Liver (tissue), 9 donors: ENCODE results near the gene MTMR6. TPM values are rescaled to one million over a fixed set of nuclear protein-coding genes. Genes with fewer than 3 reads are reported as not detected.
A peak's percentile ranks its signal among the peaks of the same experiment; 100 is the strongest.

Experiments used
- DNase-seq: peaks from one replicate; pipeline ENCODE4 v3.0.0-alpha.2; 2017; ENCODE audit warnings: low spot score
- H3K27ac ChIP-seq, 2 donors: one replicate each; pipeline ENCODE4 v1.7.0; 2013; ENCODE audit warnings: inconsistent platforms in 2 of 2, low read length in 2 of 2, control low read depth in 1 of 2, low read depth in 1 of 2, mild to moderate bottlenecking in 1 of 2
- H3K27me3 ChIP-seq, 4 donors: one replicate each; pipeline versions ENCODE4 v1.6.1 to v1.7.0; 2013; ENCODE audit warnings: low read length in 3 of 4, inconsistent platforms in 1 of 4, mild to moderate bottlenecking in 1 of 4, moderate library complexity in 1 of 4; ENCODE audit not compliant: control insufficient read depth in 4 of 4, insufficient read depth in 4 of 4
- H3K36me3 ChIP-seq, 4 donors: one replicate each; pipeline versions ENCODE4 v1.6.1 to v1.7.0; 2013; ENCODE audit warnings: low read length in 3 of 4, mild to moderate bottlenecking in 3 of 4, low read depth in 1 of 4, moderate library complexity in 1 of 4; ENCODE audit not compliant: control insufficient read depth in 4 of 4, insufficient read depth in 3 of 4
- H3K4me1 ChIP-seq, 4 donors: one replicate each; pipeline versions ENCODE4 v1.6.1 to v1.7.0; 2013; ENCODE audit warnings: low read length in 3 of 4, mild to moderate bottlenecking in 3 of 4, moderate library complexity in 1 of 4; ENCODE audit not compliant: control insufficient read depth in 4 of 4, insufficient read depth in 4 of 4
- H3K4me3 ChIP-seq, 3 donors: one replicate each; pipeline versions ENCODE4 v1.6.1 to v1.7.0; 2013; ENCODE audit warnings: low read length in 3 of 3, control low read depth in 1 of 3, low read depth in 1 of 3, mild to moderate bottlenecking in 1 of 3
- H3K9ac ChIP-seq, 2 donors: one replicate each; pipeline ENCODE4 v1.7.0; 2013; ENCODE audit warnings: low read length in 2 of 2, mild to moderate bottlenecking in 2 of 2, moderate library complexity in 2 of 2, control low read depth in 1 of 2, low read depth in 1 of 2
- H3K9me3 ChIP-seq, 4 donors: one replicate each; pipeline versions ENCODE4 v1.6.1 to v1.7.0; 2013; ENCODE audit warnings: low read length in 3 of 4; ENCODE audit not compliant: control insufficient read depth in 4 of 4
- ATF3 ChIP-seq: IDR thresholded peaks from 2 replicates; pipeline ENCODE4 v1.6.1; 2016; ENCODE audit warnings: antibody characterized with exemption
- CTCF ChIP-seq: fragments of 150-350 bp; IDR thresholded peaks from 2 replicates; pipeline ENCODE4 v1.5.1; 2017; ENCODE audit warnings: improper control_type of control experiment, low read depth, low read length; ENCODE audit not compliant: missing input control
- EGR1 ChIP-seq, 2 donors: IDR thresholded peaks; 2 replicates each; pipeline ENCODE4 v1.6.1; 2016 to 2018; ENCODE audit warnings: antibody characterized with exemption in 2 of 2, low read depth in 2 of 2
- FOXA1 ChIP-seq: IDR thresholded peaks from 2 replicates; pipeline ENCODE4 v1.6.1; 2016; ENCODE audit warnings: antibody characterized with exemption
- FOXA2 ChIP-seq: IDR thresholded peaks from 2 replicates; pipeline ENCODE4 v1.6.1; 2016; ENCODE audit warnings: antibody characterized with exemption
- GABPA ChIP-seq, 2 donors: IDR thresholded peaks in 1 of 2; conservative IDR thresholded peaks in 1 of 2; 2 replicates each; pipeline ENCODE4 v1.6.1; 2016; ENCODE audit warnings: antibody characterized with exemption in 2 of 2, mild to moderate bottlenecking in 1 of 2, moderate library complexity in 1 of 2
- HNF4A ChIP-seq, 2 donors: conservative IDR thresholded peaks; 2 replicates each; pipeline ENCODE4 v1.6.1; 2016; ENCODE audit warnings: antibody characterized with exemption in 2 of 2, mild to moderate bottlenecking in 2 of 2
- HNF4G ChIP-seq: IDR thresholded peaks from 2 replicates; pipeline ENCODE4 v1.6.1; 2016; ENCODE audit warnings: antibody characterized with exemption
- JUND ChIP-seq, 2 donors: IDR thresholded peaks; 2 replicates each; pipeline ENCODE4 v1.6.1; 2016; ENCODE audit warnings: antibody characterized with exemption in 2 of 2
- MAX ChIP-seq: IDR thresholded peaks from 2 replicates; pipeline ENCODE4 v1.6.1; 2016; ENCODE audit warnings: antibody characterized with exemption
- NR2F2 ChIP-seq: IDR thresholded peaks from 2 replicates; pipeline ENCODE4 v1.6.1; 2016; ENCODE audit warnings: antibody characterized with exemption
- RAD21 ChIP-seq, 2 donors: IDR thresholded peaks; 2 replicates each; pipeline ENCODE4 v1.6.1; 2016; ENCODE audit warnings: antibody characterized with exemption in 2 of 2, mild to moderate bottlenecking in 2 of 2
- REST ChIP-seq: IDR thresholded peaks from 2 replicates; pipeline ENCODE4 v1.6.1; 2016; ENCODE audit warnings: antibody characterized with exemption, mild to moderate bottlenecking
- RXRA ChIP-seq, 2 donors: IDR thresholded peaks; 2 replicates each; pipeline ENCODE4 v1.6.1; 2017 to 2018; ENCODE audit warnings: antibody characterized with exemption in 2 of 2, mild to moderate bottlenecking in 1 of 2
- SP1 ChIP-seq: IDR thresholded peaks from 2 replicates; pipeline ENCODE4 v1.6.1; 2018; ENCODE audit warnings: antibody characterized with exemption, mild to moderate bottlenecking
- TAF1 ChIP-seq: conservative IDR thresholded peaks from 2 replicates; pipeline ENCODE4 v1.6.1; 2016; ENCODE audit warnings: antibody characterized with exemption, mild to moderate bottlenecking
- YY1 ChIP-seq: IDR thresholded peaks from 2 replicates; pipeline ENCODE4 v1.6.1; 2016; ENCODE audit warnings: antibody characterized with exemption, mild to moderate bottlenecking
- ZBTB33 ChIP-seq: IDR thresholded peaks from 2 replicates; pipeline ENCODE4 v1.6.1; 2016; ENCODE audit warnings: antibody characterized with exemption
- WGBS: extraction: QIAGEN DNeasy Blood & Tissue Kit; methylation state at CpG from one replicate; pipeline ENCODE4 v1.1.7; 2013; 5-methylcytosine and 5-hydroxymethylcytosine counted together
- polyA plus RNA-seq, 2 donors: library from polyadenylated mRNA; stranded (reverse) in 1 of 2; unstranded in 1 of 2; fragments of 200-250 nt in 1 of 2; fragments of >200 nt in 1 of 2; fragmentation: Nextera tagmentation in 1 of 2; extraction: Ambion mirVana in 1 of 2; gene quantifications; one replicate each; pipeline versions ENCODE4 v1.2.1 to v1.2.3, GENCODE V29; 2013 to 2015
- total RNA-seq, 2 donors: library from RNA; depleted of rRNA; stranded (reverse); fragments of >200 nt; gene quantifications; one replicate each; pipeline ENCODE4 v1.2.3, GENCODE V29; 2014
- donor health status: healthy.
- donor health status: healthy.
- donor health status: healthy.
- donor health status: healthy.
- donor health status: healthy.

Gene MTMR6
- total and polyA plus RNA-seq, 4 donors: 5.3 to 12.6 (median 7.6) TPM

GRCh38 chr13:25301347-25302113, 14.2 kb upstream of the MTMR6 start, which contains the start of gene NUP58:
Gene NUP58 (plus strand): TSS chr13:25301625. CDS start chr13:25301774, 149 bp downstream.
- peaks cover 0 to 2% (median 0%) of the 10 kb centered on the region in 4 donors for H3K9me3 ChIP-seq
- H3K4me3 ChIP-seq: peak within 1 kb of the TSS; percentile 73 to 99 (median 97)
- TF ChIP-seq FOXA2 (no peak), ATF3 (no peak), RAD21 (IDR thresholded peaks at IDR 0.05) (peak; percentile 5 to 22), JUND (IDR thresholded peaks at IDR 0.05) (no peak), RXRA (IDR thresholded peaks at IDR 0.05) (peak; percentile 23 to 54), NR2F2 (no peak), ZBTB33 (peak; percentile 94), EGR1 (IDR thresholded peaks at IDR 0.05; ENCODE audit: low read depth in 2 of 2) (peak in 1 of 2 donors; percentile 91), REST (peak; percentile 85), MAX (peak; percentile 98), TAF1 (no peak), SP1 (peak; percentile 70), FOXA1 (peak; percentile 66), YY1 (peak; percentile 88), CTCF (no peak), HNF4G (no peak), HNF4A (conservative IDR thresholded peaks at IDR 0.05) (peak in 1 of 2 donors; percentile 34), GABPA (IDR thresholded peaks at IDR 0.05 in 1 of 2, conservative IDR thresholded peaks at IDR 0.05 in 1 of 2) (peak; percentile 52 to 93)
- no peaks in the 10 kb centered on the region for H3K36me3 ChIP-seq
- H3K27me3 ChIP-seq: no peaks in the 10 kb centered on the region
- peaks cover 5 to 36% (median 20%) of the 10 kb centered on the region in 4 donors for H3K4me1 ChIP-seq
- H3K27ac ChIP-seq: peak within 1 kb of the TSS; percentile 99
- DNase-seq: peak; percentile 93
- peak within 1 kb of the TSS; percentile 82 to 98 for H3K9ac ChIP-seq
- under 1% methylated on average over 64 of the region's 64 CpGs for WGBS
